K562 (cell line): ENCODE measurements around the gene SPATA21.

Source experiments
- EP300 ChIP-seq: IDR thresholded peaks from 2 replicates; pipeline ENCODE4 v1.6.1; 2012; ENCODE audit warnings: low read length, improper control_type of control experiment
- EZH2 ChIP-seq: IDR thresholded peaks from 2 replicates; pipeline ENCODE4 v1.6.1; 2012; ENCODE audit warnings: low read depth, mild to moderate bottlenecking, inconsistent platforms, low read length, borderline replicate concordance
- GABPA ChIP-seq: fragments of 200-800 bp; sonication (Bioruptor generic); conservative IDR thresholded peaks from 2 replicates; pipeline ENCODE4 v1.6.1; 2016; ENCODE audit warnings: low read depth, missing genetic modification characterization, missing compliant biosample characterization
- HNRNPLL ChIP-seq: fragments of 200-400 bp; formaldehyde crosslinking; IDR thresholded peaks from 2 replicates; pipeline ENCODE4 v1.6.1; 2017; ENCODE audit warnings: low read length, low read depth, mild to moderate bottlenecking; ENCODE audit not compliant: poor library complexity, severe bottlenecking
- JUNB ChIP-seq: fragments of 450-650 bp; formaldehyde crosslinking; conservative IDR thresholded peaks from 2 replicates; pipeline ENCODE4 v1.4.0; 2020; ENCODE audit warnings: mild to moderate bottlenecking
- KDM5B ChIP-seq: fragments of 200-600 bp; sonication (generic); IDR thresholded peaks from 2 replicates; pipeline ENCODE4 v1.6.1; 2012; ENCODE audit warnings: low read depth, mild to moderate bottlenecking, moderate library complexity, low read length, control low read depth, inconsistent platforms; ENCODE audit not compliant: insufficient replicate concordance
- KLF10 ChIP-seq: fragments of 250-450 bp; sonication (Bioruptor Pico); IDR thresholded peaks from 2 replicates; pipeline ENCODE4 v1.6.1; 2021; ENCODE audit warnings: matching md5 sums
- RAD21 ChIP-seq, 2 experiments: fragments of 250-450 bp in 1 of 2; fragments of 450-650 bp in 1 of 2; sonication (Bioruptor Pico) in 1 of 2; formaldehyde crosslinking in 1 of 2; IDR thresholded peaks in 1 of 2; conservative IDR thresholded peaks in 1 of 2; 2 replicates each; pipeline versions ENCODE4 v1.4.0 to v1.8.0; 2020 to 2022; ENCODE audit warnings: mild to moderate bottlenecking in 2 of 2, moderate library complexity in 1 of 2
- TAF1 ChIP-seq: IDR thresholded peaks from 2 replicates; pipeline ENCODE4 v1.6.1; 2011; ENCODE audit warnings: mild to moderate bottlenecking, low read length, moderate library complexity; ENCODE audit not compliant: insufficient read depth, control insufficient read depth, severe bottlenecking; ENCODE audit errors: extremely low read depth
- ZNF444 ChIP-seq: fragments of 250-450 bp; sonication (Bioruptor Pico); IDR thresholded peaks from 2 replicates; pipeline ENCODE4 v1.4.0; 2020; ENCODE audit warnings: mild to moderate bottlenecking, moderate library complexity
- TF ChIP-seq, protein P1 (sequence below): fragments of 450-650 bp; IDR thresholded peaks from 2 replicates; pipeline ENCODE4 v1.6.1; 2017; ENCODE audit warnings: antibody characterized with exemption, mild to moderate bottlenecking
- TF ChIP-seq, protein P2 (sequence below): fragments of 450-650 bp; IDR thresholded peaks from 2 replicates; pipeline ENCODE4 v1.6.1; 2016; ENCODE audit warnings: missing biosample characterization, missing genetic modification characterization
- TF ChIP-seq, protein P3 (sequence below): sonication (generic); formaldehyde crosslinking; IDR thresholded peaks from 2 replicates; pipeline ENCODE4 v1.8.1; 2023; ENCODE audit warnings: mild to moderate bottlenecking, missing genetic modification reagents

DNA sequence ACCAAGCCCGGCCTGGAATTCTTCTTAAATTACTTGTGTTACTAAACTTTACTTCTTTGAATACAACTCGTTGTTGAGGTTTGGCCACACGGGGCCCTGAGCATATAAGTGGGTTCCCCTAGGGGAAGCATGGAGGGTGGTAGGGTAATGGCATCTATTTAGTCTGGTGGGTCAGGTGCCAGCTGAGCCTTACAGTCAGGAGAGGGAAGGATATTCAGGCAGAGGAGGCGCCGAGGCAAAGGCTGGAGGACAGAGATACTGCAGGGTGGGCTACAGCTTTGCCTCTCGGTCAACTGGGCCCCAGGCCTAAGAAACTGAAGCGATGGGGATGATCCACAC, 2.9 kb upstream of the SPATA21 start:
- TF ChIP-seq, protein P1, sequence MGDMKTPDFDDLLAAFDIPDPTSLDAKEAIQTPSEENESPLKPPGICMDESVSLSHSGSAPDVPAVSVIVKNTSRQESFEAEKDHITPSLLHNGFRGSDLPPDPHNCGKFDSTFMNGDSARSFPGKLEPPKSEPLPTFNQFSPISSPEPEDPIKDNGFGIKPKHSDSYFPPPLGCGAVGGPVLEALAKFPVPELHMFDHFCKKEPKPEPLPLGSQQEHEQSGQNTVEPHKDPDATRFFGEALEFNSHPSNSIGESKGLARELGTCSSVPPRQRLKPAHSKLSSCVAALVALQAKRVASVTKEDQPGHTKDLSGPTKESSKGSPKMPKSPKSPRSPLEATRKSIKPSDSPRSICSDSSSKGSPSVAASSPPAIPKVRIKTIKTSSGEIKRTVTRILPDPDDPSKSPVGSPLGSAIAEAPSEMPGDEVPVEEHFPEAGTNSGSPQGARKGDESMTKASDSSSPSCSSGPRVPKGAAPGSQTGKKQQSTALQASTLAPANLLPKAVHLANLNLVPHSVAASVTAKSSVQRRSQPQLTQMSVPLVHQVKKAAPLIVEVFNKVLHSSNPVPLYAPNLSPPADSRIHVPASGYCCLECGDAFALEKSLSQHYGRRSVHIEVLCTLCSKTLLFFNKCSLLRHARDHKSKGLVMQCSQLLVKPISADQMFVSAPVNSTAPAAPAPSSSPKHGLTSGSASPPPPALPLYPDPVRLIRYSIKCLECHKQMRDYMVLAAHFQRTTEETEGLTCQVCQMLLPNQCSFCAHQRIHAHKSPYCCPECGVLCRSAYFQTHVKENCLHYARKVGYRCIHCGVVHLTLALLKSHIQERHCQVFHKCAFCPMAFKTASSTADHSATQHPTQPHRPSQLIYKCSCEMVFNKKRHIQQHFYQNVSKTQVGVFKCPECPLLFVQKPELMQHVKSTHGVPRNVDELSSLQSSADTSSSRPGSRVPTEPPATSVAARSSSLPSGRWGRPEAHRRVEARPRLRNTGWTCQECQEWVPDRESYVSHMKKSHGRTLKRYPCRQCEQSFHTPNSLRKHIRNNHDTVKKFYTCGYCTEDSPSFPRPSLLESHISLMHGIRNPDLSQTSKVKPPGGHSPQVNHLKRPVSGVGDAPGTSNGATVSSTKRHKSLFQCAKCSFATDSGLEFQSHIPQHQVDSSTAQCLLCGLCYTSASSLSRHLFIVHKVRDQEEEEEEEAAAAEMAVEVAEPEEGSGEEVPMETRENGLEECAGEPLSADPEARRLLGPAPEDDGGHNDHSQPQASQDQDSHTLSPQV: no peak
- TF ChIP-seq EZH2: no peak
- TF ChIP-seq, protein P2, sequence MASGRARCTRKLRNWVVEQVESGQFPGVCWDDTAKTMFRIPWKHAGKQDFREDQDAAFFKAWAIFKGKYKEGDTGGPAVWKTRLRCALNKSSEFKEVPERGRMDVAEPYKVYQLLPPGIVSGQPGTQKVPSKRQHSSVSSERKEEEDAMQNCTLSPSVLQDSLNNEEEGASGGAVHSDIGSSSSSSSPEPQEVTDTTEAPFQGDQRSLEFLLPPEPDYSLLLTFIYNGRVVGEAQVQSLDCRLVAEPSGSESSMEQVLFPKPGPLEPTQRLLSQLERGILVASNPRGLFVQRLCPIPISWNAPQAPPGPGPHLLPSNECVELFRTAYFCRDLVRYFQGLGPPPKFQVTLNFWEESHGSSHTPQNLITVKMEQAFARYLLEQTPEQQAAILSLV (tag): no peak
- no peak for TF ChIP-seq KLF10 (CRISPR knock-in tag)
- TF ChIP-seq GABPA (tag): no peak
- no peak for TF ChIP-seq HNRNPLL
- no peak for TF ChIP-seq RAD21 (CRISPR knock-in tag; conservative IDR thresholded peaks at IDR 0.05 in 1 of 2, IDR thresholded peaks at IDR 0.05 in 1 of 2)
- no peak for TF ChIP-seq ZNF444
- no peak for TF ChIP-seq EP300
- no peak for TF ChIP-seq TAF1
- TF ChIP-seq JUNB: no peak
- no peak for TF ChIP-seq KDM5B
- TF ChIP-seq, protein P3, sequence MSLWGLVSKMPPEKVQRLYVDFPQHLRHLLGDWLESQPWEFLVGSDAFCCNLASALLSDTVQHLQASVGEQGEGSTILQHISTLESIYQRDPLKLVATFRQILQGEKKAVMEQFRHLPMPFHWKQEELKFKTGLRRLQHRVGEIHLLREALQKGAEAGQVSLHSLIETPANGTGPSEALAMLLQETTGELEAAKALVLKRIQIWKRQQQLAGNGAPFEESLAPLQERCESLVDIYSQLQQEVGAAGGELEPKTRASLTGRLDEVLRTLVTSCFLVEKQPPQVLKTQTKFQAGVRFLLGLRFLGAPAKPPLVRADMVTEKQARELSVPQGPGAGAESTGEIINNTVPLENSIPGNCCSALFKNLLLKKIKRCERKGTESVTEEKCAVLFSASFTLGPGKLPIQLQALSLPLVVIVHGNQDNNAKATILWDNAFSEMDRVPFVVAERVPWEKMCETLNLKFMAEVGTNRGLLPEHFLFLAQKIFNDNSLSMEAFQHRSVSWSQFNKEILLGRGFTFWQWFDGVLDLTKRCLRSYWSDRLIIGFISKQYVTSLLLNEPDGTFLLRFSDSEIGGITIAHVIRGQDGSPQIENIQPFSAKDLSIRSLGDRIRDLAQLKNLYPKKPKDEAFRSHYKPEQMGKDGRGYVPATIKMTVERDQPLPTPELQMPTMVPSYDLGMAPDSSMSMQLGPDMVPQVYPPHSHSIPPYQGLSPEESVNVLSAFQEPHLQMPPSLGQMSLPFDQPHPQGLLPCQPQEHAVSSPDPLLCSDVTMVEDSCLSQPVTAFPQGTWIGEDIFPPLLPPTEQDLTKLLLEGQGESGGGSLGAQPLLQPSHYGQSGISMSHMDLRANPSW (CRISPR knock-in tag): no peak
